Loucy (cell line): Measurements from ENCODE around the gene BTN1A1.

ENCODE experiments used
- EZH2phosphoT487 ChIP-seq: fragments of 200-600 bp; IDR thresholded peaks from 2 replicates; pipeline ENCODE4 v1.6.1; 2018; ENCODE audit warnings: antibody characterized with exemption, mild to moderate bottlenecking, moderate library complexity, borderline replicate concordance
- TF ChIP-seq, protein P1 (sequence below): fragments of 200-600 bp; sonication (generic); conservative IDR thresholded peaks from 2 replicates; pipeline ENCODE4 v1.5.1; 2014; ENCODE audit warnings: mild to moderate bottlenecking, antibody characterized with exemption, low read length

DNA sequence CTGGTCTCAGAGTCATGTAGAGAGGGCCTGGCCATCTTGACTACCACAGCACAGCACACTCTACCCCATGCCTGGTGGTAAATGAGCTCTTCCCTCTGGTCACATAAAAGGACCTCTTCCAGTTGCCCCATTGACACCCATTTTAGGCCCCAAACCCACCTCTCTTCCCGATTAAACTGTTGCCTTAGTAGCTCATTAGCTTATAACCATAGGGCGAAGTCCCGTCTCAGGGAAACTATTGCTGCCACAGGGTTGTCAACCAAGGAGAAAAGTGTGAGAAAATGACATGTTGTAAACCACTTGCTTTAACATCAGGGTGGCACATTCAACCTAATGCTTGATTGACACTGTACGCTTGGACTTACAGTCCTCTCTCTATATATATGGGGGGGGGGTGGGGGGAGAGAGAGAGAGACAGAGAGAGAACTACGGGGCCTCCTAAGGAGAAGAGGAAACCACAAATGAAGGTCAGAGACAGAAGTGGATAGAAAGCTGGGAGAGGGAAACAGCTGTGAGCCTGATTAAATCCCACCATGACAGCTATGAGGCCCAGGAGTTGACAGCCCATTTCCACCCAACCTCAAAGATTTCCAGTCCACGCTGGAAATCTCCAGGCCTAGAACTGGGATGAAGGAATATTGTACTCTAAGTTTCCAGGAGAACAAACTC, 14.9 kb upstream of the BTN1A1 start:
- no peak for TF ChIP-seq EZH2phosphoT487
- TF ChIP-seq, protein P1, sequence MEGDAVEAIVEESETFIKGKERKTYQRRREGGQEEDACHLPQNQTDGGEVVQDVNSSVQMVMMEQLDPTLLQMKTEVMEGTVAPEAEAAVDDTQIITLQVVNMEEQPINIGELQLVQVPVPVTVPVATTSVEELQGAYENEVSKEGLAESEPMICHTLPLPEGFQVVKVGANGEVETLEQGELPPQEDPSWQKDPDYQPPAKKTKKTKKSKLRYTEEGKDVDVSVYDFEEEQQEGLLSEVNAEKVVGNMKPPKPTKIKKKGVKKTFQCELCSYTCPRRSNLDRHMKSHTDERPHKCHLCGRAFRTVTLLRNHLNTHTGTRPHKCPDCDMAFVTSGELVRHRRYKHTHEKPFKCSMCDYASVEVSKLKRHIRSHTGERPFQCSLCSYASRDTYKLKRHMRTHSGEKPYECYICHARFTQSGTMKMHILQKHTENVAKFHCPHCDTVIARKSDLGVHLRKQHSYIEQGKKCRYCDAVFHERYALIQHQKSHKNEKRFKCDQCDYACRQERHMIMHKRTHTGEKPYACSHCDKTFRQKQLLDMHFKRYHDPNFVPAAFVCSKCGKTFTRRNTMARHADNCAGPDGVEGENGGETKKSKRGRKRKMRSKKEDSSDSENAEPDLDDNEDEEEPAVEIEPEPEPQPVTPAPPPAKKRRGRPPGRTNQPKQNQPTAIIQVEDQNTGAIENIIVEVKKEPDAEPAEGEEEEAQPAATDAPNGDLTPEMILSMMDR = no peak
